Common myeloid progenitor, CD34-positive (primary cell): ENCODE measurements around the gene MUS81.
A peak's percentile ranks its signal among the peaks of the same experiment; 100 is the strongest.

Experiments used
- CTCF ChIA-PET: fragments of 350-600 bp; sonication (Branson Sonifier 250); formaldehyde crosslinking; loops from one replicate; lab custom pipeline; 2021; ENCODE audit warnings: antibody characterized with exemption; lab: Charles Lee
- POLR2A ChIA-PET: fragments of 350-600 bp; sonication (Branson Sonifier 250); formaldehyde crosslinking; loops from one replicate; lab custom pipeline; 2021; ENCODE audit warnings: antibody characterized with exemption; lab: Charles Lee
- DNase-seq, 3 donors: peaks; one replicate each; pipeline versions ENCODE4 v3.0.0 to v3.0.0-alpha.2; 2013
- H3K27ac ChIP-seq, 2 experiments: 1 replicate in 1 of 2; 2 replicates in 1 of 2; pipeline ENCODE4 v1.7.0; 2013; ENCODE audit warnings: inconsistent platforms in 2 of 2, low read length in 2 of 2, mild to moderate bottlenecking in 2 of 2, low read depth in 1 of 2, moderate library complexity in 1 of 2; ENCODE audit not compliant: severe bottlenecking in 2 of 2, insufficient read depth in 1 of 2, poor library complexity in 1 of 2
- H3K27me3 ChIP-seq, 5 experiments: replicated peaks in 2 of 5; 1 replicate in 3 of 5; 2 replicates in 2 of 5; pipeline versions ENCODE4 v1.6.1 to v1.7.0; 2013; ENCODE audit warnings: low read length in 4 of 5, mild to moderate bottlenecking in 2 of 5, moderate library complexity in 2 of 5, inconsistent platforms in 1 of 5; ENCODE audit not compliant: insufficient read depth in 5 of 5, control insufficient read depth in 4 of 5
- H3K36me3 ChIP-seq, 4 experiments: 1 replicate in 2 of 4; 2 replicates in 2 of 4; pipeline versions ENCODE4 v1.6.1 to v1.7.0; 2013; ENCODE audit warnings: low read length in 3 of 4, control low read depth in 1 of 4, mild to moderate bottlenecking in 1 of 4; ENCODE audit not compliant: control insufficient read depth in 4 of 4, insufficient read depth in 4 of 4
- H3K4me1 ChIP-seq, 4 experiments: 1 replicate in 3 of 4; 2 replicates in 1 of 4; pipeline versions ENCODE4 v1.6.1 to v1.7.1; 2013; ENCODE audit warnings: low read length in 3 of 4, mild to moderate bottlenecking in 3 of 4, control low read depth in 1 of 4, inconsistent platforms in 1 of 4, moderate library complexity in 1 of 4; ENCODE audit not compliant: control insufficient read depth in 4 of 4, insufficient read depth in 4 of 4; ENCODE audit errors: control extremely low read depth in 1 of 4
- H3K4me3 ChIP-seq, 7 experiments: 1 replicate in 4 of 7; 2 replicates in 3 of 7; pipeline versions ENCODE4 v1.5.1 to v1.7.0; 2013; ENCODE audit warnings: mild to moderate bottlenecking in 7 of 7, low read length in 6 of 7, moderate library complexity in 6 of 7, inconsistent platforms in 2 of 7, low read depth in 2 of 7, control low read depth in 1 of 7; ENCODE audit not compliant: insufficient read depth in 4 of 7, control insufficient read depth in 1 of 7; ENCODE audit errors: extremely low read depth in 1 of 7
- H3K9me3 ChIP-seq, 5 experiments: 1 replicate in 4 of 5; 2 replicates in 1 of 5; pipeline versions ENCODE4 v1.6.1 to v1.7.1; 2013; ENCODE audit warnings: low read length in 4 of 5, mild to moderate bottlenecking in 2 of 5, inconsistent platforms in 1 of 5, low read depth in 1 of 5, moderate library complexity in 1 of 5; ENCODE audit not compliant: control insufficient read depth in 4 of 5, insufficient read depth in 2 of 5; ENCODE audit errors: control extremely low read depth in 1 of 5
- WGBS: methylation state at CpG from one replicate; pipeline ENCODE4 v1.1.5; 2013; ENCODE audit not compliant: insufficient coverage; 5-methylcytosine and 5-hydroxymethylcytosine counted together

The MUS81 gene

GRCh38 chr11:65859095-65859811 lies 980 bp upstream of the MUS81 start:
- CTCF ChIA-PET = interaction anchor here (0.8 to 7.9 kb wide), 16 partner anchors 12 to 236 kb away, joined by 3 to 124 read pairs (median 4); partner anchors contain the start of genes CCDC85B, EFEMP2, FIBP and SNX32
- Histone ChIP-seq H3K9me3 (no peaks in the 10 kb centered on the region), H3K27me3 (no peaks in the 10 kb centered on the region), H3K4me3 (peak overlapping the region; percentile 80 to 96 (median 90)), H3K27ac (peak overlapping the region; percentile 68 to 85), H3K4me1 (peaks cover 14 to 52% (median 49%) of the 10 kb centered on the region in 4 experiments), H3K36me3 (peaks cover under 1 to 51% (median 40%) of the 10 kb centered on the region in 4 experiments)
- under 1% methylated on average over 41 of the region's 46 CpGs for WGBS
- DNase-seq = peak; percentile 97 to 99 (median 99)
- POLR2A ChIA-PET = interaction anchor here (1.0 to 4.1 kb wide), 7 partner anchors 9 to 147 kb away, joined by 3 to 33 read pairs (median 5); partner anchors contain the start of genes BANF1, CCDC85B, EFEMP2 and FIBP

- Histone ChIP-seq H3K27ac (peak overlapping the region; percentile 68 to 85), H3K4me3 (peak overlapping the region; percentile 57 to 96 (median 89)), H3K36me3 (peaks cover 3 to 51% (median 40%) of the 10 kb centered on the region in 4 experiments), H3K27me3 (no peaks in the 10 kb centered on the region), H3K9me3 (no peaks in the 10 kb centered on the region), H3K4me1 (peaks cover 14 to 52% (median 49%) of the 10 kb centered on the region in 4 experiments)
- peak in 1 of 3 donors; percentile 22 for DNase-seq
- ChIA-PET POLR2A (interaction anchor here (0.5 to 4.1 kb wide), 9 partner anchors 9 to 148 kb away, joined by 3 to 33 read pairs (median 5); partner anchors contain the start of genes BANF1, CCDC85B, CTSW and EFEMP2), CTCF (interaction anchor here (0.6 to 7.9 kb wide), 20 partner anchors 9 to 236 kb away, joined by 3 to 124 read pairs (median 3); partner anchors contain the start of genes CCDC85B, EFEMP2, FIBP and KAT5)
- WGBS = under 1% methylated on average over 14 of the region's 16 CpGs
Observed at GRCh38 chr11:65859812-65860277, 388 bp upstream of the MUS81 start.

- Histone ChIP-seq H3K4me1 (peaks cover 14 to 44% (median 40%) of the 10 kb centered on the region in 4 experiments), H3K27me3 (no peaks in the 10 kb centered on the region), H3K27ac (peak overlapping the region; percentile 68 to 85), H3K9me3 (no peaks in the 10 kb centered on the region), H3K4me3 (peak overlapping the region; percentile 57 to 96 (median 89)), H3K36me3 (peaks cover 3 to 51% (median 43%) of the 10 kb centered on the region in 4 experiments)
- 16% methylated on average over 5 of the region's 14 CpGs for WGBS
- POLR2A ChIA-PET = interaction anchor here (2.4 to 4.1 kb wide), 2 partner anchors 10 to 28 kb away, joined by 22 to 33 read pairs; partner anchors contain the start of genes CCDC85B, EFEMP2 and FIBP
- no peak for DNase-seq
- CTCF ChIA-PET = interaction anchor here (0.6 to 7.9 kb wide), 7 partner anchors 10 to 271 kb away, joined by 3 to 124 read pairs (median 3); partner anchors contain the start of genes CCDC85B, EFEMP2 and FIBP
Observed at GRCh38 chr11:65861165-65861505, 902 bp downstream of the MUS81 start.

GRCh38 chr11:65861533-65862183 lies 1.4 kb downstream of the MUS81 start:
- Histone ChIP-seq H3K4me3 (peak overlapping the region in 6 of 7 experiments; percentile 57 to 96 (median 90)), H3K4me1 (peaks cover 11 to 38% (median 35%) of the 10 kb centered on the region in 4 experiments), H3K36me3 (peaks cover 3 to 50% (median 45%) of the 10 kb centered on the region in 4 experiments), H3K27me3 (no peaks in the 10 kb centered on the region), H3K27ac (peak overlapping the region in 1 of 2 experiments; percentile 85), H3K9me3 (no peaks in the 10 kb centered on the region)
- no peak for DNase-seq
- POLR2A ChIA-PET = interaction anchor here (4.1 kb wide), 1 partner anchor 27 kb away, joined by 33 read pairs; the partner anchor contains the start of genes CCDC85B and FIBP
- 96% methylated on average over 5 of the region's 13 CpGs for WGBS
- CTCF ChIA-PET = interaction anchor here (0.9 to 7.9 kb wide), 7 partner anchors 10 to 81 kb away, joined by 3 to 124 read pairs (median 4); partner anchors contain the start of genes CCDC85B, EFEMP2 and FIBP

GRCh38 chr11:65862191-65862735 lies 2.0 kb downstream of the MUS81 start:
- ChIA-PET CTCF (interaction anchor here (0.9 to 7.9 kb wide), 6 partner anchors 9 to 82 kb away, joined by 3 to 124 read pairs (median 4); partner anchors contain the start of genes CCDC85B, EFEMP2 and FIBP), POLR2A (no interaction called here)
- Histone ChIP-seq H3K36me3 (peaks cover 3 to 55% (median 47%) of the 10 kb centered on the region in 4 experiments), H3K27ac (peak overlapping the region in 1 of 2 experiments; percentile 25), H3K27me3 (no peaks in the 10 kb centered on the region), H3K4me3 (no peak overlapping the region), H3K4me1 (peaks cover 11 to 41% (median 32%) of the 10 kb centered on the region in 4 experiments), H3K9me3 (no peaks in the 10 kb centered on the region)
- DNase-seq = no peak
- WGBS = 96% methylated on average over 3 of the region's 5 CpGs
